Suprapubic skin (tissue), 4 donors: ENCODE measurements around the gene CDH4.

ENCODE experiments used
- CTCF ChIP-seq, 2 donors: fragments of 200-600 bp in 1 of 2; fragments of 450-650 bp in 1 of 2; sonication (generic) in 1 of 2; IDR thresholded peaks; one replicate each; pipeline ENCODE4 v1.5.1; 2016 to 2019; ENCODE audit warnings: antibody characterized with exemption in 2 of 2, mild to moderate bottlenecking in 1 of 2, moderate library complexity in 1 of 2
- EP300 ChIP-seq: sonication (generic); formaldehyde crosslinking; IDR thresholded peaks from one replicate; pipeline ENCODE4 v1.6.1; 2017; ENCODE audit warnings: antibody characterized with exemption
- POLR2A ChIP-seq, 2 donors: fragments of 450-650 bp; IDR thresholded peaks; one replicate each; pipeline ENCODE4 v1.6.1; 2017; ENCODE audit warnings: antibody characterized with exemption in 2 of 2, mild to moderate bottlenecking in 2 of 2, moderate library complexity in 2 of 2
- POLR2AphosphoS5 ChIP-seq, 3 donors: sonication (generic); formaldehyde crosslinking; IDR thresholded peaks; one replicate each; pipeline ENCODE4 v1.6.1; 2017; ENCODE audit warnings: antibody characterized with exemption in 3 of 3

DNA sequence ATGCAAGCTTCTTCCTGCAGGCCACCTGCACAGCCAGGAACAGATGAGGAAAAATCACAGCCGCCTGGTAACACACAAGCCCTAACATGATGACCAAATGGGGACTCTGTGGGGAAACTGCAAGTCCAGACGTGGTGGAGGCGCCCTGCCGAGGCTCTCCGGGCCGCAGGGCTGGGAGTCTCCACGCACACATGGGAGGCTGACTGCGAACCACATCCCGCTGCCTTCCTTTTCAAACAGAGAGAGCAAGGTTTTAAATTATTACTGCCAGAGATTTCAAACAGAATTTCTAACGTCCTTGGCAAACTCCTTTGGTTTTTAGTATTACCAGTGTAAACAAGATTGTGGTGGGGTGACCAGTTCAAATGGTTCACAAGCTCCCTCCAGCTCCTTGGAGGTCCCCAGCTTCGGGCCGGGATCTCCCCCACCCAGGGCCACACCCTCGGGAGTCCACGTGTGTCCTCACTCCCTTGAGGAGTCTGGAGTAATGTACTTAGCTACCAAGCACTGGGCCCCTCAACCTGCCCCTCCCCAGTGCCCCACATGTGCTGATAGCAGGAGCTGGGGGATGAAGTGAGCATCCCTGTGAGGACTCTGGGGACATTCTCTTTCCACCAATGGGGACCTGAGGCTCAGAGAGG is 560.9 kb downstream of the CDH4 start:
- TF ChIP-seq CTCF (IDR thresholded peaks at IDR 0.05), result no peak
- TF ChIP-seq EP300, result no peak
- no peak for TF ChIP-seq POLR2A (IDR thresholded peaks at IDR 0.05)
- TF ChIP-seq POLR2AphosphoS5 (IDR thresholded peaks at IDR 0.05), result no peak
